ENCODE measurements around the gene LGALS16. TPM values are rescaled to one million over a fixed set of nuclear protein-coding genes. Genes with fewer than 3 reads are reported as not detected.

LGALS16 gene
- total and polyA plus RNA-seq, 10 of the 15 experiments (the other 5 are each of a cell fraction or from before 2014, with no cell fraction given): not detected

- TF ChIP-seq, protein P1, sequence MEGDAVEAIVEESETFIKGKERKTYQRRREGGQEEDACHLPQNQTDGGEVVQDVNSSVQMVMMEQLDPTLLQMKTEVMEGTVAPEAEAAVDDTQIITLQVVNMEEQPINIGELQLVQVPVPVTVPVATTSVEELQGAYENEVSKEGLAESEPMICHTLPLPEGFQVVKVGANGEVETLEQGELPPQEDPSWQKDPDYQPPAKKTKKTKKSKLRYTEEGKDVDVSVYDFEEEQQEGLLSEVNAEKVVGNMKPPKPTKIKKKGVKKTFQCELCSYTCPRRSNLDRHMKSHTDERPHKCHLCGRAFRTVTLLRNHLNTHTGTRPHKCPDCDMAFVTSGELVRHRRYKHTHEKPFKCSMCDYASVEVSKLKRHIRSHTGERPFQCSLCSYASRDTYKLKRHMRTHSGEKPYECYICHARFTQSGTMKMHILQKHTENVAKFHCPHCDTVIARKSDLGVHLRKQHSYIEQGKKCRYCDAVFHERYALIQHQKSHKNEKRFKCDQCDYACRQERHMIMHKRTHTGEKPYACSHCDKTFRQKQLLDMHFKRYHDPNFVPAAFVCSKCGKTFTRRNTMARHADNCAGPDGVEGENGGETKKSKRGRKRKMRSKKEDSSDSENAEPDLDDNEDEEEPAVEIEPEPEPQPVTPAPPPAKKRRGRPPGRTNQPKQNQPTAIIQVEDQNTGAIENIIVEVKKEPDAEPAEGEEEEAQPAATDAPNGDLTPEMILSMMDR (IDR thresholded peaks at IDR 0.05 in 2 of 3, conservative IDR thresholded peaks at IDR 0.05 in 1 of 3; ENCODE audit: control insufficient read depth in 2 of 3, extremely low read depth in 1 of 3, insufficient read depth in 1 of 3, low read depth in 3 of 3, low read length in 3 of 3): no peak
- TF ChIP-seq ZNF207 (IDR thresholded peaks at IDR 0.05; ENCODE audit: borderline replicate concordance) (no peak), RCOR1 (conservative IDR thresholded peaks at IDR 0.05; ENCODE audit: low read depth, low read length) (no peak), E2F4 (IDR thresholded peaks at IDR 0.05; ENCODE audit: low read depth, low read length) (no peak), EZH2 (IDR thresholded peaks at IDR 0.05; ENCODE audit: borderline replicate concordance, control insufficient read depth, low read depth, low read length) (no peak), BACH1 (IDR thresholded peaks at IDR 0.05; ENCODE audit: borderline replicate concordance) (no peak), ZNF592 (IDR thresholded peaks at IDR 0.05) (no peak), ETV6 (conservative IDR thresholded peaks at IDR 0.05 in 1 of 2, IDR thresholded peaks at IDR 0.05 in 1 of 2; ENCODE audit: borderline replicate concordance in 1 of 2, low read depth in 1 of 2) (no peak), IRF4 (IDR thresholded peaks at IDR 0.05; ENCODE audit: low read depth, low read length) (no peak), POLR2A (IDR thresholded peaks at IDR 0.05; ENCODE audit: low read depth, low read length) (peak; percentile 62), CBFB (IDR thresholded peaks at IDR 0.05; ENCODE audit: low read depth) (0 out of 2 replicates have a peak, but pooled peaks have one; percentile 41), SREBF2 (IDR thresholded peaks at IDR 0.05; ENCODE audit: low read length) (no peak), WRNIP1 (IDR thresholded peaks at IDR 0.05; ENCODE audit: borderline replicate concordance, low read depth, low read length) (no peak), BCL3 (IDR thresholded peaks at IDR 0.05; ENCODE audit: borderline replicate concordance, insufficient read depth, low read depth, low read length, poor library complexity, severe bottlenecking) (peak; percentile 55), ZSCAN29 (IDR thresholded peaks at IDR 0.05) (no peak)
- TF ChIP-seq, protein P2, sequence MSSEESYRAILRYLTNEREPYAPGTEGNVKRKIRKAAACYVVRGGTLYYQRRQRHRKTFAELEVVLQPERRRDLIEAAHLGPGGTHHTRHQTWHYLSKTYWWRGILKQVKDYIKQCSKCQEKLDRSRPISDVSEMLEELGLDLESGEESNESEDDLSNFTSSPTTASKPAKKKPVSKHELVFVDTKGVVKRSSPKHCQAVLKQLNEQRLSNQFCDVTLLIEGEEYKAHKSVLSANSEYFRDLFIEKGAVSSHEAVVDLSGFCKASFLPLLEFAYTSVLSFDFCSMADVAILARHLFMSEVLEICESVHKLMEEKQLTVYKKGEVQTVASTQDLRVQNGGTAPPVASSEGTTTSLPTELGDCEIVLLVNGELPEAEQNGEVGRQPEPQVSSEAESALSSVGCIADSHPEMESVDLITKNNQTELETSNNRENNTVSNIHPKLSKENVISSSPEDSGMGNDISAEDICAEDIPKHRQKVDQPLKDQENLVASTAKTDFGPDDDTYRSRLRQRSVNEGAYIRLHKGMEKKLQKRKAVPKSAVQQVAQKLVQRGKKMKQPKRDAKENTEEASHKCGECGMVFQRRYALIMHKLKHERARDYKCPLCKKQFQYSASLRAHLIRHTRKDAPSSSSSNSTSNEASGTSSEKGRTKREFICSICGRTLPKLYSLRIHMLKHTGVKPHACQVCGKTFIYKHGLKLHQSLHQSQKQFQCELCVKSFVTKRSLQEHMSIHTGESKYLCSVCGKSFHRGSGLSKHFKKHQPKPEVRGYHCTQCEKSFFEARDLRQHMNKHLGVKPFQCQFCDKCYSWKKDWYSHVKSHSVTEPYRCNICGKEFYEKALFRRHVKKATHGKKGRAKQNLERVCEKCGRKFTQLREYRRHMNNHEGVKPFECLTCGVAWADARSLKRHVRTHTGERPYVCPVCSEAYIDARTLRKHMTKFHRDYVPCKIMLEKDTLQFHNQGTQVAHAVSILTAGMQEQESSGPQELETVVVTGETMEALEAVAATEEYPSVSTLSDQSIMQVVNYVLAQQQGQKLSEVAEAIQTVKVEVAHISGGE (CRISPR knock-in tag; IDR thresholded peaks at IDR 0.05): no peak
Observed at GRCh38 chr19:39704181-39705044, 48.7 kb downstream of the LGALS16 start, which contains the start of gene LGALS14 (continued).

All from GM12878 (cell line).